Measurements from ENCODE around the gene TBX5.

DNA sequence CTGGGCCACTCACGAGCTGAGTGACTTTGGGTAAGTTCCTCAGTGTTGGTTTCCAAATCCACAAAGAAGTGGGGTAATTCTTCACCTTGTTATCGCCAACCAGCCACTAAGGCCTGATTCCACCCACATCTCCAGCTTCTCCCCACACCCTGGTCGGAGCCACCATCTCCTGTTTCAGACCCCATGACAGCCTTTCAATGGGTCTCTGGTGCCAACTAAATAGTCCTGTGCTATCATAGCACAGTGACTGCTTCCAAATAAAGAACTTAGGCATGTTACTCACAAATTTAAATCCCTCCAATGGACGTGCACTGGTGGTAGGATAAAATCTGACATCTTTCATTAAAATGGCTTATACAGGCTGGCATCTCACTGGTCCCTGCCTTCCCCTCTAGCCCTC lies 44.0 kb downstream of the TBX5 start:
- TF ChIP-seq, protein P1, sequence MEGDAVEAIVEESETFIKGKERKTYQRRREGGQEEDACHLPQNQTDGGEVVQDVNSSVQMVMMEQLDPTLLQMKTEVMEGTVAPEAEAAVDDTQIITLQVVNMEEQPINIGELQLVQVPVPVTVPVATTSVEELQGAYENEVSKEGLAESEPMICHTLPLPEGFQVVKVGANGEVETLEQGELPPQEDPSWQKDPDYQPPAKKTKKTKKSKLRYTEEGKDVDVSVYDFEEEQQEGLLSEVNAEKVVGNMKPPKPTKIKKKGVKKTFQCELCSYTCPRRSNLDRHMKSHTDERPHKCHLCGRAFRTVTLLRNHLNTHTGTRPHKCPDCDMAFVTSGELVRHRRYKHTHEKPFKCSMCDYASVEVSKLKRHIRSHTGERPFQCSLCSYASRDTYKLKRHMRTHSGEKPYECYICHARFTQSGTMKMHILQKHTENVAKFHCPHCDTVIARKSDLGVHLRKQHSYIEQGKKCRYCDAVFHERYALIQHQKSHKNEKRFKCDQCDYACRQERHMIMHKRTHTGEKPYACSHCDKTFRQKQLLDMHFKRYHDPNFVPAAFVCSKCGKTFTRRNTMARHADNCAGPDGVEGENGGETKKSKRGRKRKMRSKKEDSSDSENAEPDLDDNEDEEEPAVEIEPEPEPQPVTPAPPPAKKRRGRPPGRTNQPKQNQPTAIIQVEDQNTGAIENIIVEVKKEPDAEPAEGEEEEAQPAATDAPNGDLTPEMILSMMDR (IDR thresholded peaks at IDR 0.05): no peak
- no peak for TF ChIP-seq POLR2A (IDR thresholded peaks at IDR 0.05)

Measured in right lobe of liver (tissue), 4 donors.